ENCODE results near the gene BEAN1. TPM values are rescaled to one million over a fixed set of nuclear protein-coding genes. Genes with fewer than 3 reads are reported as not detected.

BEAN1 gene
- total RNA-seq, 1 experiment from 2014 or later = 1.1 TPM

- POLR2A ChIA-PET = interaction anchor here (0.6 kb wide), 1 partner anchor 81 kb away, joined by 3 read pairs; no protein-coding TSS in a partner anchor
- TF ChIP-seq CTCF (IDR thresholded peaks at IDR 0.05; ENCODE audit: unreplicated experiment) = no peak
- Mint-ChIP-seq H3K9me3 (ENCODE audit: unreplicated experiment) (no peaks in the 10 kb centered on the region), H3K4me3 (ENCODE audit: unreplicated experiment) (no peak overlapping the region), H3K27me3 (ENCODE audit: insufficient read depth, unreplicated experiment) (no peaks in the 10 kb centered on the region), H3K27ac (ENCODE audit: low read depth, unreplicated experiment) (no peak overlapping the region), H3K36me3 (ENCODE audit: insufficient read depth, unreplicated experiment) (peaks cover 6% of the 10 kb centered on the region), H3K4me1 (ENCODE audit: insufficient read depth, unreplicated experiment) (peaks cover 12% of the 10 kb centered on the region)
- peak; percentile 51 for DNase-seq (ENCODE audit: unreplicated experiment)
- intact Hi-C loops (cut with micrococcal nuclease) = no loop called here
- BruUV-seq (replicated peaks) = no TSS peak
- CTCF ChIA-PET = interaction anchor here (0.6 to 7.1 kb wide), 7 partner anchors 9 to 67 kb away, joined by 3 to 61 read pairs (median 6); no protein-coding TSS in a partner anchor
These were observed 46.8 kb downstream of the BEAN1 start for GRCh38 chr16:66473654-66474519.

- CTCF ChIA-PET = interaction anchor here (0.5 to 7.1 kb wide), 5 partner anchors 8 to 68 kb away, joined by 3 to 61 read pairs (median 7); no protein-coding TSS in a partner anchor
- intact Hi-C loops (cut with micrococcal nuclease) = loop anchor here (5.0 kb wide), 1 partner anchor 43 kb away; no protein-coding TSS in a partner anchor
- DNase-seq (ENCODE audit: unreplicated experiment) = no peak
- Mint-ChIP-seq H3K36me3 (ENCODE audit: insufficient read depth, unreplicated experiment) (peaks cover 6% of the 10 kb centered on the region), H3K4me1 (ENCODE audit: insufficient read depth, unreplicated experiment) (peaks cover 13% of the 10 kb centered on the region), H3K27ac (ENCODE audit: low read depth, unreplicated experiment) (no peak overlapping the region), H3K27me3 (ENCODE audit: insufficient read depth, unreplicated experiment) (no peaks in the 10 kb centered on the region), H3K4me3 (ENCODE audit: unreplicated experiment) (no peak overlapping the region), H3K9me3 (ENCODE audit: unreplicated experiment) (no peaks in the 10 kb centered on the region)
- TF ChIP-seq CTCF (IDR thresholded peaks at IDR 0.05; ENCODE audit: unreplicated experiment) = no peak
- no TSS peak for BruUV-seq (replicated peaks)
- POLR2A ChIA-PET = no interaction called here
These were observed 47.7 kb downstream of the BEAN1 start for GRCh38 chr16:66474750-66475199.

GRCh38 chr16:66475232-66475631, 48.1 kb downstream of the BEAN1 start:
- Mint-ChIP-seq H3K9me3 (ENCODE audit: unreplicated experiment) (no peaks in the 10 kb centered on the region), H3K27ac (ENCODE audit: low read depth, unreplicated experiment) (no peak overlapping the region), H3K36me3 (ENCODE audit: insufficient read depth, unreplicated experiment) (peaks cover 6% of the 10 kb centered on the region), H3K4me1 (ENCODE audit: insufficient read depth, unreplicated experiment) (peaks cover 13% of the 10 kb centered on the region), H3K27me3 (ENCODE audit: insufficient read depth, unreplicated experiment) (no peaks in the 10 kb centered on the region), H3K4me3 (ENCODE audit: unreplicated experiment) (no peak overlapping the region)
- no TSS peak for BruUV-seq (replicated peaks)
- CTCF ChIA-PET = interaction anchor here (0.5 to 7.1 kb wide), 3 partner anchors 8 to 68 kb away, joined by 7 to 61 read pairs (median 21); no protein-coding TSS in a partner anchor
- POLR2A ChIA-PET = interaction anchor here (2.5 kb wide), 1 partner anchor 66 kb away, joined by 14 read pairs; no protein-coding TSS in a partner anchor
- intact Hi-C loops (cut with micrococcal nuclease) = loop anchor here (5.0 kb wide), 1 partner anchor 42 kb away; no protein-coding TSS in a partner anchor
- TF ChIP-seq CTCF (IDR thresholded peaks at IDR 0.05; ENCODE audit: unreplicated experiment) = no peak
- no peak for DNase-seq (ENCODE audit: unreplicated experiment)
